PC-3 (cell line): Measurements from ENCODE around the gene EFEMP1. TPM values are rescaled to one million over a fixed set of nuclear protein-coding genes. Genes with fewer than 3 reads are reported as not detected.

Source experiments
- ATAC-seq: fragments of 200-7000 bp; cut with Tn5 transposase; 2 replicates; pipeline ENCODE4 v1.9.1; 2020; ENCODE audit warnings: mild to moderate bottlenecking, moderate library complexity
- BruUV-seq: library from RNA; stranded (reverse); fragments of 400-500 nt; replicated peaks from 2 replicates; lab custom pipeline; 2021; lab: Mats Ljungman, UMichigan
- CTCF ChIA-PET: fragments of 300-600 bp; sonication (Branson Sonifier 250); formaldehyde crosslinking; loops from one replicate; lab custom pipeline; 2022; ENCODE audit warnings: antibody characterized with exemption; lab: Charles Lee
- POLR2A ChIA-PET: fragments of 300-600 bp; sonication (Branson Sonifier 250); formaldehyde crosslinking; loops from one replicate; lab custom pipeline; 2022; ENCODE audit warnings: antibody characterized with exemption; ENCODE audit not compliant: unreplicated experiment; lab: Charles Lee
- DNase-seq: peaks from one replicate; pipeline ENCODE4 v3.0.0-alpha.2; 2015
- H2AFZ ChIP-seq: fragments of 300-600 bp; sonication (generic); 2 replicates; pipeline ENCODE4 v1.6.0; 2016; ENCODE audit warnings: antibody characterized with exemption, low read length
- H3F3A ChIP-seq: fragments of 300-600 bp; sonication (generic); one replicate; pipeline ENCODE4 v1.6.0; 2017; ENCODE audit warnings: antibody characterized with exemption, low read length, control low read depth, mild to moderate bottlenecking; ENCODE audit not compliant: unreplicated experiment
- H3K27ac ChIP-seq: fragments of 300-600 bp; sonication (generic); 2 replicates; pipeline ENCODE4 v1.5.1; 2016; ENCODE audit warnings: mild to moderate bottlenecking, low read length
- H3K27me3 ChIP-seq: fragments of 300-600 bp; sonication (generic); 2 replicates; pipeline ENCODE4 v1.6.1; 2016; ENCODE audit warnings: low read length, mixed read lengths
- H3K36me3 ChIP-seq: fragments of 300-600 bp; sonication (generic); 2 replicates; pipeline ENCODE4 v1.6.1; 2016; ENCODE audit warnings: low read depth, mixed run types, low read length, mixed read lengths
- H3K4me1 ChIP-seq: fragments of 300-600 bp; sonication (generic); 2 replicates; pipeline ENCODE4 v1.5.1; 2016; ENCODE audit warnings: low read length; ENCODE audit not compliant: insufficient read depth
- H3K4me2 ChIP-seq: fragments of 300-600 bp; sonication (generic); 2 replicates; pipeline ENCODE4 v1.6.0; 2016; ENCODE audit warnings: low read length
- H3K4me3 ChIP-seq: fragments of 300-600 bp; sonication (generic); 2 replicates; pipeline ENCODE4 v1.5.1; 2016; ENCODE audit warnings: mild to moderate bottlenecking, low read length, mixed read lengths
- H3K79me2 ChIP-seq: fragments of 300-600 bp; sonication (generic); 2 replicates; pipeline ENCODE4 v1.6.1; 2017; ENCODE audit warnings: low read length, mixed read lengths
- H3K9ac ChIP-seq: fragments of 300-600 bp; sonication (generic); 2 replicates; pipeline ENCODE4 v1.6.0; 2016; ENCODE audit warnings: mild to moderate bottlenecking, low read length
- H3K9me2 ChIP-seq: fragments of 300-600 bp; sonication (generic); replicated peaks from 2 replicates; pipeline ENCODE4 v1.6.1; 2016; ENCODE audit warnings: mixed run types, low read length, mixed read lengths
- H3K9me3 ChIP-seq: fragments of 300-600 bp; sonication (generic); 2 replicates; pipeline ENCODE4 v1.6.1; 2016; ENCODE audit warnings: low read length, mixed read lengths
- H4K20me1 ChIP-seq: fragments of 300-600 bp; sonication (generic); 2 replicates; pipeline ENCODE4 v1.6.1; 2016; ENCODE audit warnings: low read length, mixed read lengths
- EZH2 ChIP-seq: fragments of 300-600 bp; sonication (generic); IDR thresholded peaks from one replicate; pipeline ENCODE4 v1.6.1; 2017; ENCODE audit warnings: antibody characterized with exemption, mild to moderate bottlenecking, low read length; ENCODE audit not compliant: unreplicated experiment
- EZH2phosphoT487 ChIP-seq: fragments of 300-600 bp; sonication (generic); IDR thresholded peaks from 2 replicates; pipeline ENCODE4 v1.6.1; 2018; ENCODE audit warnings: mild to moderate bottlenecking, antibody characterized with exemption, low read length, borderline replicate concordance
- intact Hi-C: fragments of 100-400 bp; cut with micrococcal nuclease; formaldehyde crosslinking; loops from 2 replicates; pipeline ENCODE4 v1.9.0; 2023
- total RNA-seq: library from RNA; depleted of rRNA; stranded (reverse); fragments of >200 nt; gene quantifications from 2 replicates; pipeline ENCODE4 v1.2.3, GENCODE V29; 2014
- TF ChIP-seq, protein P1 (sequence below): fragments of 300-600 bp; sonication (generic); conservative IDR thresholded peaks from 2 replicates; pipeline ENCODE4 v1.5.1; 2017; ENCODE audit warnings: antibody characterized with exemption, low read depth, mild to moderate bottlenecking, low read length

EFEMP1 gene
- total RNA-seq, 1 experiment from 2014 or later = 59.6 TPM

GRCh38 chr2:55844986-55845385 lies 78.6 kb downstream of the EFEMP1 start:
- no peaks in the 10 kb centered on the region for H3K27me3 ChIP-seq
- no peak overlapping the region for H3K27ac ChIP-seq
- no peak for ATAC-seq
- peaks cover 9% of the 10 kb centered on the region for H3F3A ChIP-seq
- ChIA-PET CTCF (no interaction called here), POLR2A (no interaction called here)
- no peak overlapping the region for H2AFZ ChIP-seq
- no peak for DNase-seq
- H3K4me1 ChIP-seq = peaks cover 52% of the 10 kb centered on the region
- H3K9me3 ChIP-seq = no peaks in the 10 kb centered on the region
- BruUV-seq = no TSS peak
- H4K20me1 ChIP-seq = no peaks in the 10 kb centered on the region
- no peaks in the 10 kb centered on the region for H3K36me3 ChIP-seq
- H3K4me2 ChIP-seq = no peak overlapping the region
- H3K79me2 ChIP-seq = no peaks in the 10 kb centered on the region
- TF ChIP-seq EZH2 (no peak), EZH2phosphoT487 (no peak)
- TF ChIP-seq, protein P1, sequence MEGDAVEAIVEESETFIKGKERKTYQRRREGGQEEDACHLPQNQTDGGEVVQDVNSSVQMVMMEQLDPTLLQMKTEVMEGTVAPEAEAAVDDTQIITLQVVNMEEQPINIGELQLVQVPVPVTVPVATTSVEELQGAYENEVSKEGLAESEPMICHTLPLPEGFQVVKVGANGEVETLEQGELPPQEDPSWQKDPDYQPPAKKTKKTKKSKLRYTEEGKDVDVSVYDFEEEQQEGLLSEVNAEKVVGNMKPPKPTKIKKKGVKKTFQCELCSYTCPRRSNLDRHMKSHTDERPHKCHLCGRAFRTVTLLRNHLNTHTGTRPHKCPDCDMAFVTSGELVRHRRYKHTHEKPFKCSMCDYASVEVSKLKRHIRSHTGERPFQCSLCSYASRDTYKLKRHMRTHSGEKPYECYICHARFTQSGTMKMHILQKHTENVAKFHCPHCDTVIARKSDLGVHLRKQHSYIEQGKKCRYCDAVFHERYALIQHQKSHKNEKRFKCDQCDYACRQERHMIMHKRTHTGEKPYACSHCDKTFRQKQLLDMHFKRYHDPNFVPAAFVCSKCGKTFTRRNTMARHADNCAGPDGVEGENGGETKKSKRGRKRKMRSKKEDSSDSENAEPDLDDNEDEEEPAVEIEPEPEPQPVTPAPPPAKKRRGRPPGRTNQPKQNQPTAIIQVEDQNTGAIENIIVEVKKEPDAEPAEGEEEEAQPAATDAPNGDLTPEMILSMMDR = no peak
- no peak overlapping the region for H3K4me3 ChIP-seq
- H3K9ac ChIP-seq = no peak overlapping the region
- no peaks in the 10 kb centered on the region for H3K9me2 ChIP-seq
- intact Hi-C loops = loop anchor here (10.0 kb wide), 1 partner anchor 150 kb away; the partner anchor contains the start of gene PNPT1

DNA sequence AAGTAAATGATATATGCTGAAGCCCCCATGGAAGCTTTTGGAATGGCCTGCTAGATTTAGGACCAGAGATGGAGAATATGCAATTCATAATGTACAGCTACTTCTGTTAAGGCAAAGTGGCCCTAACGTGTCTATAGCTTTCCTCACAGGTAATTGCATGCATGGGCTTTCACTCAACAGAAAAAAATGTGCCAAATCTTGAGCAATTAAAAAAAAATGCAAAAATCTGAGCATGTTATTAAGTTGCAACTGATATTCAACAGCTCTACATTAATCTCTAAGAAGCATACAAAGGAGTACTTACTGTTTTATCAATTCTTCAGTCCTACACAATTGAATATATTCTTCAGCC lies 79.6 kb downstream of the EFEMP1 start:
- ChIA-PET CTCF (no interaction called here), POLR2A (no interaction called here)
- Histone ChIP-seq H3K9ac (peak overlapping the region; percentile 32; the same call in 1 of the 2 replicates), H3K4me1 (peaks cover 61% of the 10 kb centered on the region), H3K27ac (peak overlapping the region; percentile 95), H3K27me3 (no peaks in the 10 kb centered on the region), H2AFZ (peak overlapping the region; percentile 48), H3K79me2 (no peaks in the 10 kb centered on the region), H3K4me2 (peak overlapping the region; percentile 67), H3K36me3 (no peaks in the 10 kb centered on the region), H3K9me2 (no peaks in the 10 kb centered on the region), H3K9me3 (no peaks in the 10 kb centered on the region), H4K20me1 (no peaks in the 10 kb centered on the region), H3F3A (peaks cover 9% of the 10 kb centered on the region), H3K4me3 (no peak overlapping the region)
- intact Hi-C loops = loop anchor here (1.0 to 10.0 kb wide), 4 partner anchors 13 to 149 kb away; partner anchors contain the start of gene PNPT1
- ATAC-seq = no peak
- no peak for DNase-seq
- no TSS peak for BruUV-seq
- no peak for TF ChIP-seq EZH2phosphoT487
- TF ChIP-seq EZH2 = no peak
- TF ChIP-seq, protein P1 = no peak

GRCh38 chr2:55843096-55843993 lies 80.2 kb downstream of the EFEMP1 start:
- H3K36me3 ChIP-seq = no peaks in the 10 kb centered on the region
- intact Hi-C loops = loop anchor here (1.0 to 10.0 kb wide), 4 partner anchors 14 to 149 kb away; partner anchors contain the start of gene PNPT1
- ATAC-seq (peak; percentile 77), DNase-seq (peak; percentile 94)
- BruUV-seq = no TSS peak
- CTCF ChIA-PET = interaction anchor here (0.5 kb wide), 2 partner anchors 564 to 1273 kb away, joined by 3 to 13 read pairs; no protein-coding TSS in a partner anchor
- no peak overlapping the region; the same call in 1 of the 2 replicates for H3K4me3 ChIP-seq
- POLR2A ChIA-PET = no interaction called here
- H3K9me3 ChIP-seq = no peaks in the 10 kb centered on the region
- H3K9ac ChIP-seq = peak overlapping the region; percentile 60
- H3K27me3 ChIP-seq = no peaks in the 10 kb centered on the region
- H3K27ac ChIP-seq = peak overlapping the region; percentile 95
- no peak for TF ChIP-seq EZH2
- no peak for TF ChIP-seq EZH2phosphoT487
- TF ChIP-seq, protein P1 = no peak
- H3K4me1 ChIP-seq = peaks cover 64% of the 10 kb centered on the region
- no peaks in the 10 kb centered on the region for H3K79me2 ChIP-seq
- H3K9me2 ChIP-seq = no peaks in the 10 kb centered on the region
- H4K20me1 ChIP-seq = no peaks in the 10 kb centered on the region
- H2AFZ ChIP-seq = peak overlapping the region; percentile 48
- peaks cover 13% of the 10 kb centered on the region for H3F3A ChIP-seq
- peak overlapping the region; percentile 67 for H3K4me2 ChIP-seq
